GM12878 (cell line): ENCODE data around the gene P3H3. TPM values are rescaled to one million over a fixed set of nuclear protein-coding genes. Genes with fewer than 3 reads are reported as not detected.
"Not testable (repeated sequence)": the region's sequence is repeated elsewhere in the genome, so short reads cannot be mapped to it uniquely, and the experiment has no call there.

Experiments used
- ATAC-seq: fragments of 200-7000 bp; cut with Tn5 transposase; 3 replicates; pipeline ENCODE4 v1.9.1; 2020; ENCODE audit warnings: mild to moderate bottlenecking, moderate library complexity
- BruUV-seq: library from RNA; stranded (reverse); fragments of 400-500 nt; replicated peaks from 2 replicates; lab custom pipeline; 2021; lab: Mats Ljungman, UMichigan
- CTCF ChIA-PET: fragments of 300-600 bp; sonication (Branson Sonifier 250); formaldehyde crosslinking; extraction: SDS; loops from one replicate; lab custom pipeline; 2021; ENCODE audit warnings: inconsistent platforms; lab: Yijun Ruan, JAX
- POLR2A ChIA-PET: fragments of 350-600 bp; formaldehyde crosslinking; extraction: SDS; loops from one replicate; lab custom pipeline; 2021; ENCODE audit warnings: inconsistent platforms; lab: Charles Lee
- RAD21 ChIA-PET: fragments of 300-600 bp; sonication (Branson Sonifier 250); formaldehyde crosslinking; loops from one replicate; lab custom pipeline; 2023; ENCODE audit warnings: antibody characterized with exemption; ENCODE audit not compliant: unreplicated experiment; lab: Charles Lee
- SMC1A ChIA-PET: fragments of 300-600 bp; sonication (Branson Sonifier 250); formaldehyde crosslinking; loops from one replicate; lab custom pipeline; 2023; ENCODE audit not compliant: unreplicated experiment, uncharacterized antibody; lab: Charles Lee
- DNase-seq: peaks from one replicate; pipeline ENCODE4 v3.0.0-alpha.2; 2011; ENCODE audit warnings: low read depth, low spot score
- FAIRE-seq: peaks from 3 replicates; lab custom pipeline; 2011; peaks lifted over from hg19 to GRCh38; lab: Jason Lieb, UNC
- H2AFZ ChIP-seq: 2 replicates; pipeline ENCODE4 v1.6.0; 2011; ENCODE audit warnings: low read depth, low read length, control low read depth; ENCODE audit not compliant: control insufficient read depth
- H3K27ac ChIP-seq: 2 replicates; pipeline ENCODE4 v1.5.1; 2011; ENCODE audit warnings: control low read depth; ENCODE audit not compliant: control insufficient read depth, insufficient read depth
- H3K27me3 ChIP-seq, 2 experiments: replicated peaks in 1 of 2; 2 replicates each; pipeline versions ENCODE4 v1.6.0 to v1.6.1; 2011; ENCODE audit warnings: low read length in 1 of 2; ENCODE audit not compliant: control insufficient read depth in 2 of 2, insufficient read depth in 2 of 2
- H3K36me3 ChIP-seq, 2 experiments: 2 replicates each; pipeline ENCODE4 v1.5.1; 2011; ENCODE audit warnings: low read length in 1 of 2; ENCODE audit not compliant: control insufficient read depth in 2 of 2, insufficient read depth in 2 of 2
- H3K4me1 ChIP-seq: 2 replicates; pipeline ENCODE4 v1.6.1; 2011; ENCODE audit warnings: mild to moderate bottlenecking, low read length, moderate library complexity, mixed read lengths; ENCODE audit not compliant: control insufficient read depth, insufficient read depth
- H3K4me2 ChIP-seq: 2 replicates; pipeline ENCODE4 v1.6.0; 2011; ENCODE audit warnings: control low read depth; ENCODE audit not compliant: control insufficient read depth, insufficient read depth
- H3K4me3 ChIP-seq: fragments of 200-600 bp; sonication (generic); 2 replicates; pipeline ENCODE4 v1.5.1; 2016
- H3K79me2 ChIP-seq: 2 replicates; pipeline ENCODE4 v1.6.0; 2011; ENCODE audit warnings: low read length; ENCODE audit not compliant: control insufficient read depth, insufficient read depth
- H3K9ac ChIP-seq: 2 replicates; pipeline ENCODE4 v1.8.0; 2011; ENCODE audit warnings: low read length, control low read depth, mixed read lengths; ENCODE audit not compliant: control insufficient read depth, insufficient read depth
- H3K9me3 ChIP-seq: replicated peaks from 3 replicates; pipeline ENCODE4 v1.5.1; 2011; ENCODE audit warnings: mild to moderate bottlenecking, low read length; ENCODE audit not compliant: control insufficient read depth, insufficient read depth
- H4K20me1 ChIP-seq: 2 replicates; pipeline ENCODE4 v1.6.0; 2011; ENCODE audit not compliant: control insufficient read depth, insufficient read depth
- DPF2 ChIP-seq: fragments of 450-650 bp; IDR thresholded peaks from 2 replicates; pipeline ENCODE4 v1.6.1; 2017; ENCODE audit warnings: mild to moderate bottlenecking
- HDGF ChIP-seq: fragments of 450-650 bp; IDR thresholded peaks from 2 replicates; pipeline ENCODE4 v1.6.1; 2016; ENCODE audit warnings: antibody characterized with exemption
- IKZF1 ChIP-seq: fragments of 450-650 bp; conservative IDR thresholded peaks from 2 replicates; pipeline ENCODE4 v1.6.1; 2017; ENCODE audit warnings: antibody characterized with exemption, mild to moderate bottlenecking
- KAT2A ChIP-seq: conservative IDR thresholded peaks from 2 replicates; pipeline ENCODE4 v1.6.1; 2011; ENCODE audit warnings: low read depth, low read length; ENCODE audit not compliant: control insufficient read depth
- MEF2B ChIP-seq: fragments of 450-650 bp; IDR thresholded peaks from 2 replicates; pipeline ENCODE4 v1.6.1; 2018; ENCODE audit warnings: mild to moderate bottlenecking, moderate library complexity; ENCODE audit not compliant: partially characterized antibody, poor library complexity, severe bottlenecking
- MYC ChIP-seq: IDR thresholded peaks from 2 replicates; pipeline ENCODE4 v1.6.1; 2011; ENCODE audit warnings: mild to moderate bottlenecking, low read length, moderate library complexity, inconsistent platforms; ENCODE audit not compliant: insufficient read depth, insufficient replicate concordance, insufficient read length, severe bottlenecking
- SUPT20H ChIP-seq: IDR thresholded peaks from 2 replicates; pipeline ENCODE4 v1.6.1; 2011; ENCODE audit warnings: low read depth, mild to moderate bottlenecking, low read length, moderate library complexity, borderline replicate concordance; ENCODE audit not compliant: control insufficient read depth
- SUZ12 ChIP-seq: fragments of 200-600 bp; sonication (generic); IDR thresholded peaks from one replicate; pipeline ENCODE4 v1.6.1; 2018; ENCODE audit warnings: antibody characterized with exemption, mild to moderate bottlenecking; ENCODE audit not compliant: unreplicated experiment
- TCF12 ChIP-seq: IDR thresholded peaks from 2 replicates; pipeline ENCODE4 v1.6.1; 2011; ENCODE audit warnings: low read depth, mild to moderate bottlenecking, low read length
- WGBS: methylation state at CpG from one replicate; pipeline ENCODE4 v1.1.6; 2016; ENCODE audit warnings: low lambda C conversion rate; ENCODE audit not compliant: insufficient replicate concordance, insufficient coverage; ENCODE audit errors: missing lambda C conversion rate; 5-methylcytosine and 5-hydroxymethylcytosine counted together
- in situ Hi-C: fragments of 300-500 bp; cut with MboI; formaldehyde crosslinking; loops from 9 replicates; pipeline ENCODE4 v1.14.3; 2018; ENCODE audit warnings: mixed read lengths
- intact Hi-C: fragments of 100-400 bp; cut with micrococcal nuclease; formaldehyde crosslinking; loops from one replicate; pipeline ENCODE4 v1.14.2; 2022; ENCODE audit not compliant: unreplicated experiment
- polyA plus RNA-seq, 11 experiments: library from polyadenylated mRNA; depleted of rRNA in 4 of 11; unstranded in 6 of 11; stranded (reverse) in 5 of 11; fragments of >200 nt; fragmentation: Nextera tagmentation in 4 of 11; fragmentation: Illumina TruSeq in 1 of 11; extraction: Ambion mirVana in 4 of 11; extraction: Trizol in 1 of 11; gene quantifications; 1 replicate in 1 of 11; 2 replicates in 10 of 11; pipeline versions ENCODE4 v1.2.1 to v1.2.3, GENCODE V29; 2011 to 2016; ENCODE audit warnings: inconsistent platforms in 2 of 11, missing spikeins in 2 of 11, low read depth in 1 of 11
- total RNA-seq, 4 experiments: library from RNA; depleted of rRNA in 3 of 4; stranded (reverse); fragments of >200 nt in 3 of 4; fragmentation: Illumina TruSeq in 1 of 4; extraction: Trizol in 1 of 4; gene quantifications; 2 replicates each; pipeline versions ENCODE4 v1.2.1 to v1.2.3, GENCODE V29; 2013 to 2021
- TF ChIP-seq, protein P1 (sequence below): fragments of 450-650 bp; IDR thresholded peaks from 2 replicates; pipeline ENCODE4 v1.6.1; 2014; ENCODE audit warnings: mild to moderate bottlenecking

P3H3 gene
- total and polyA plus RNA-seq, 10 of the 15 experiments (the other 5 are each of a cell fraction or from before 2014, with no cell fraction given), result 0.03 to 0.21 (median 0.05) TPM; not detected in 7

DNA sequence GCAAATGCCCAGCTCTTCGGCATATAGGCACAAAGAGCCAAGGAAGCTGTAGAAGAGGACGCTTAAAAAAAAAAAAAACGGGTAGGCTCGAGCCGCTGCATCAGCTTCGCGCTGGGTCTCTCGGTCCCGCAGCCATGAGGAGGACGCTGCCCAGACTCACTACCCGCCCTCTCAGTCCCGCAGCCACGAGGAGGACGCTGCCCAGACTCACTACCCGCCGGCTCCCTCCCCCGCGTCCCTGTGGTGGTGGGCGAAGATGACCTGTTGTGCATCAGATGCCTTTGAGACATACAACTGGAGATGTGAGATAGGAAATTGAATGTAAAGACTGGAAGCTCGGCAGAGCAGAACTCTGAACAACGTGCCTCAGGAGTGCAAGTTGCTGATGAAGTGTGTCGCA is 56.3 kb downstream of the P3H3 start:
- Histone ChIP-seq H3K79me2 (no peaks in the 10 kb centered on the region), H2AFZ (no peak overlapping the region), H3K27me3 (no peaks in the 10 kb centered on the region), H3K36me3 (peaks cover 0 to 10% of the 10 kb centered on the region in 2 experiments; a peak in 3 of 4 replicates), H3K27ac (no peak overlapping the region), H3K4me2 (no peak overlapping the region), H3K4me1 (no peaks in the 10 kb centered on the region), H3K9me3 (no peaks in the 10 kb centered on the region), H4K20me1 (no peaks in the 10 kb centered on the region), H3K9ac (no peak overlapping the region), H3K4me3 (no peak overlapping the region)
- ChIA-PET CTCF (interaction anchor here (0.7 kb wide), 1 partner anchor 16 kb away, joined by 3 read pairs; no protein-coding TSS in a partner anchor), POLR2A (interaction anchor here (0.7 to 1.5 kb wide), 2 partner anchors 13 to 33 kb away, joined by 4 read pairs; no protein-coding TSS in a partner anchor), RAD21 (no interaction called here), SMC1A (interaction anchor here (0.8 kb wide), 1 partner anchor 12 kb away, joined by 3 read pairs; the partner anchor contains the start of gene SPSB2)
- ATAC-seq (no peak), DNase-seq (no peak), FAIRE-seq (no peak)
- in situ Hi-C loops (no loop called here), intact Hi-C loops (no loop called here)
- 91% methylated on average over 22 of the region's 22 CpGs for WGBS
- TF ChIP-seq KAT2A (no peak), MYC (no peak), TCF12 (no peak), DPF2 (no peak), IKZF1 (no peak), MEF2B (no peak), SUPT20H (no peak), HDGF (no peak), SUZ12 (no peak)
- TF ChIP-seq, protein P1, sequence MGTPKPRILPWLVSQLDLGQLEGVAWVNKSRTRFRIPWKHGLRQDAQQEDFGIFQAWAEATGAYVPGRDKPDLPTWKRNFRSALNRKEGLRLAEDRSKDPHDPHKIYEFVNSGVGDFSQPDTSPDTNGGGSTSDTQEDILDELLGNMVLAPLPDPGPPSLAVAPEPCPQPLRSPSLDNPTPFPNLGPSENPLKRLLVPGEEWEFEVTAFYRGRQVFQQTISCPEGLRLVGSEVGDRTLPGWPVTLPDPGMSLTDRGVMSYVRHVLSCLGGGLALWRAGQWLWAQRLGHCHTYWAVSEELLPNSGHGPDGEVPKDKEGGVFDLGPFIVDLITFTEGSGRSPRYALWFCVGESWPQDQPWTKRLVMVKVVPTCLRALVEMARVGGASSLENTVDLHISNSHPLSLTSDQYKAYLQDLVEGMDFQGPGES, result no peak
- BruUV-seq, result no TSS peak

DNA sequence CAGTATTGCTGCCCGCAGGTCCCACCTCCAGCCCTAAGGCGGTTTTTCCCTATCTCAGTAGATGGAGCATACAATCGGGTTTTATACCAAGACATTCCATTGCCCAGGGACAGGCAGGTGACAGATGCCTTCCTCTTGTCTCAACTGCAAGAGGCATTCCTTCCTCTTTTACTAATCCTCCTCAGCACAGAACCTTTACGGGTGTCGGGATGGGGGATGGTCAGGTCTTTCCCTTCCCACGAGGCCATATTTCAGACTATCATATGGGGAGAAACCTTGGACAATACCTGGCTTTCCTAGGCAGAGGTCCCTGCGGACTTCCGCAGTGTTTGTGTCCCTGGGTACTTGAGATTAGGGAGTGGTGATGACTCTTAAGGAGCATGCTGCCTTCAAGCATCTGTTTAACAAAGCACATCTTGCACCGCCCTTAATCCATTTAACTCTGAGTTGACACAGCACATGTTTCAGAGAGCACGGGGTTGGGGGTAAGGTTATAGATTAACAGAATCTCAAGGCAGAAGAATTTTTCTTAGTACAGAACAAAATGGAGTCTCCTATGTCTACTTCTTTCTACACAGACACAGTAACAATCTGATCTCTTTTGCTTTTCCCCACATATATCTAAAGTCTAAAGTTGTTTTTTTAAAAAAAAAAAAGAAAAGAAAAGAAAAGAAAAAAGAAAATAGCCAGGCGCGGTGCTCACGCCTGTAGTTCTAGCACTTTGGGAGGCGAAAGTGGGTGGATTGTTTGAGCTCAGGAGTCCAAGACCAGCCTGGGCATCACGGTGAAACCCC is 58.2 kb downstream of the P3H3 start:
- CTCF ChIA-PET, result interaction anchor here (1.8 kb wide), 1 partner anchor 14 kb away, joined by 8 read pairs; the partner anchor contains the start of gene SPSB2
- 77% methylated on average over 12 of the region's 15 CpGs for WGBS

More for the DNA sequence above, 58.2 kb downstream of the P3H3 start:
- H3K9me3 ChIP-seq, H3K79me2 ChIP-seq, H2AFZ ChIP-seq, DNase-seq, H3K4me2 ChIP-seq, BruUV-seq, H3K27ac ChIP-seq, H3K27me3 ChIP-seq, intact Hi-C loops, FAIRE-seq, H3K4me3 ChIP-seq, H3K36me3 ChIP-seq, H3K4me1 ChIP-seq, ATAC-seq, in situ Hi-C loops, H4K20me1 ChIP-seq, SMC1A ChIA-PET, H3K9ac ChIP-seq: not testable (repeated sequence)
- ChIA-PET RAD21 (interaction anchor here (1.4 kb wide), 1 partner anchor 14 kb away, joined by 4 read pairs; the partner anchor contains the start of gene SPSB2), POLR2A (interaction anchor here (1.4 to 1.5 kb wide), 2 partner anchors 13 to 15 kb away, joined by 3 to 4 read pairs; partner anchors contain the start of gene SPSB2)
